Liver (tissue), 9 donors: ENCODE measurements around the gene SPRR2E. TPM values are rescaled to one million over a fixed set of nuclear protein-coding genes. Genes with fewer than 3 reads are reported as not detected.

Experiments used
- DNase-seq: peaks from one replicate; pipeline ENCODE4 v3.0.0-alpha.2; 2017; ENCODE audit warnings: low spot score
- H3K27ac ChIP-seq, 2 donors: one replicate each; pipeline ENCODE4 v1.7.0; 2013; ENCODE audit warnings: inconsistent platforms in 2 of 2, low read length in 2 of 2, control low read depth in 1 of 2, low read depth in 1 of 2, mild to moderate bottlenecking in 1 of 2
- H3K27me3 ChIP-seq, 4 donors: one replicate each; pipeline versions ENCODE4 v1.6.1 to v1.7.0; 2013; ENCODE audit warnings: low read length in 3 of 4, inconsistent platforms in 1 of 4, mild to moderate bottlenecking in 1 of 4, moderate library complexity in 1 of 4; ENCODE audit not compliant: control insufficient read depth in 4 of 4, insufficient read depth in 4 of 4
- H3K36me3 ChIP-seq, 4 donors: one replicate each; pipeline versions ENCODE4 v1.6.1 to v1.7.0; 2013; ENCODE audit warnings: low read length in 3 of 4, mild to moderate bottlenecking in 3 of 4, low read depth in 1 of 4, moderate library complexity in 1 of 4; ENCODE audit not compliant: control insufficient read depth in 4 of 4, insufficient read depth in 3 of 4
- H3K4me1 ChIP-seq, 4 donors: one replicate each; pipeline versions ENCODE4 v1.6.1 to v1.7.0; 2013; ENCODE audit warnings: low read length in 3 of 4, mild to moderate bottlenecking in 3 of 4, moderate library complexity in 1 of 4; ENCODE audit not compliant: control insufficient read depth in 4 of 4, insufficient read depth in 4 of 4
- H3K4me3 ChIP-seq, 3 donors: one replicate each; pipeline versions ENCODE4 v1.6.1 to v1.7.0; 2013; ENCODE audit warnings: low read length in 3 of 3, control low read depth in 1 of 3, low read depth in 1 of 3, mild to moderate bottlenecking in 1 of 3
- H3K9ac ChIP-seq, 2 donors: one replicate each; pipeline ENCODE4 v1.7.0; 2013; ENCODE audit warnings: low read length in 2 of 2, mild to moderate bottlenecking in 2 of 2, moderate library complexity in 2 of 2, control low read depth in 1 of 2, low read depth in 1 of 2
- H3K9me3 ChIP-seq, 4 donors: one replicate each; pipeline versions ENCODE4 v1.6.1 to v1.7.0; 2013; ENCODE audit warnings: low read length in 3 of 4; ENCODE audit not compliant: control insufficient read depth in 4 of 4
- EGR1 ChIP-seq, 2 donors: IDR thresholded peaks; 2 replicates each; pipeline ENCODE4 v1.6.1; 2016 to 2018; ENCODE audit warnings: antibody characterized with exemption in 2 of 2, low read depth in 2 of 2
- FOXA1 ChIP-seq: IDR thresholded peaks from 2 replicates; pipeline ENCODE4 v1.6.1; 2016; ENCODE audit warnings: antibody characterized with exemption
- FOXA2 ChIP-seq: IDR thresholded peaks from 2 replicates; pipeline ENCODE4 v1.6.1; 2016; ENCODE audit warnings: antibody characterized with exemption
- GABPA ChIP-seq, 2 donors: IDR thresholded peaks in 1 of 2; conservative IDR thresholded peaks in 1 of 2; 2 replicates each; pipeline ENCODE4 v1.6.1; 2016; ENCODE audit warnings: antibody characterized with exemption in 2 of 2, mild to moderate bottlenecking in 1 of 2, moderate library complexity in 1 of 2
- HNF4A ChIP-seq, 2 donors: conservative IDR thresholded peaks; 2 replicates each; pipeline ENCODE4 v1.6.1; 2016; ENCODE audit warnings: antibody characterized with exemption in 2 of 2, mild to moderate bottlenecking in 2 of 2
- HNF4G ChIP-seq: IDR thresholded peaks from 2 replicates; pipeline ENCODE4 v1.6.1; 2016; ENCODE audit warnings: antibody characterized with exemption
- JUND ChIP-seq, 2 donors: IDR thresholded peaks; 2 replicates each; pipeline ENCODE4 v1.6.1; 2016; ENCODE audit warnings: antibody characterized with exemption in 2 of 2
- NR2F2 ChIP-seq: IDR thresholded peaks from 2 replicates; pipeline ENCODE4 v1.6.1; 2016; ENCODE audit warnings: antibody characterized with exemption
- RAD21 ChIP-seq, 2 donors: IDR thresholded peaks; 2 replicates each; pipeline ENCODE4 v1.6.1; 2016; ENCODE audit warnings: antibody characterized with exemption in 2 of 2, mild to moderate bottlenecking in 2 of 2
- RXRA ChIP-seq, 2 donors: IDR thresholded peaks; 2 replicates each; pipeline ENCODE4 v1.6.1; 2017 to 2018; ENCODE audit warnings: antibody characterized with exemption in 2 of 2, mild to moderate bottlenecking in 1 of 2
- SP1 ChIP-seq: IDR thresholded peaks from 2 replicates; pipeline ENCODE4 v1.6.1; 2018; ENCODE audit warnings: antibody characterized with exemption, mild to moderate bottlenecking
- TAF1 ChIP-seq: conservative IDR thresholded peaks from 2 replicates; pipeline ENCODE4 v1.6.1; 2016; ENCODE audit warnings: antibody characterized with exemption, mild to moderate bottlenecking
- YY1 ChIP-seq: IDR thresholded peaks from 2 replicates; pipeline ENCODE4 v1.6.1; 2016; ENCODE audit warnings: antibody characterized with exemption, mild to moderate bottlenecking
- whole genome bisulfite sequencing: extraction: QIAGEN DNeasy Blood & Tissue Kit; methylation state at CpG from one replicate; pipeline ENCODE4 v1.1.7; 2013; 5-methylcytosine and 5-hydroxymethylcytosine counted together
- polyA plus RNA-seq, 2 donors: library from polyadenylated mRNA; stranded (reverse) in 1 of 2; unstranded in 1 of 2; fragments of 200-250 nt in 1 of 2; fragments of >200 nt in 1 of 2; fragmentation: Nextera tagmentation in 1 of 2; extraction: Ambion mirVana in 1 of 2; gene quantifications; one replicate each; pipeline versions ENCODE4 v1.2.1 to v1.2.3, GENCODE V29; 2013 to 2015
- total RNA-seq, 2 donors: library from RNA; depleted of rRNA; stranded (reverse); fragments of >200 nt; gene quantifications; one replicate each; pipeline ENCODE4 v1.2.3, GENCODE V29; 2014
- TF ChIP-seq, protein P1 (sequence below): fragments of 150-350 bp; IDR thresholded peaks from 2 replicates; pipeline ENCODE4 v1.5.1; 2017; ENCODE audit warnings: improper control_type of control experiment, low read depth, low read length; ENCODE audit not compliant: missing input control
- TF ChIP-seq, protein P2 (sequence below): IDR thresholded peaks from 2 replicates; pipeline ENCODE4 v1.6.1; 2016; ENCODE audit warnings: antibody characterized with exemption
- TF ChIP-seq, protein P3 (sequence below): IDR thresholded peaks from 2 replicates; pipeline ENCODE4 v1.6.1; 2016; ENCODE audit warnings: antibody characterized with exemption, mild to moderate bottlenecking
- TF ChIP-seq, protein P4 (sequence below): IDR thresholded peaks from 2 replicates; pipeline ENCODE4 v1.6.1; 2016; ENCODE audit warnings: antibody characterized with exemption
- TF ChIP-seq, protein P5 (sequence below): IDR thresholded peaks from 2 replicates; pipeline ENCODE4 v1.6.1; 2016; ENCODE audit warnings: antibody characterized with exemption
- donor health status: healthy.
- donor health status: healthy.
- donor health status: healthy.
- donor health status: healthy.
- donor health status: healthy.

Gene SPRR2E
- total and polyA plus RNA-seq, 4 donors, result not detected

DNA sequence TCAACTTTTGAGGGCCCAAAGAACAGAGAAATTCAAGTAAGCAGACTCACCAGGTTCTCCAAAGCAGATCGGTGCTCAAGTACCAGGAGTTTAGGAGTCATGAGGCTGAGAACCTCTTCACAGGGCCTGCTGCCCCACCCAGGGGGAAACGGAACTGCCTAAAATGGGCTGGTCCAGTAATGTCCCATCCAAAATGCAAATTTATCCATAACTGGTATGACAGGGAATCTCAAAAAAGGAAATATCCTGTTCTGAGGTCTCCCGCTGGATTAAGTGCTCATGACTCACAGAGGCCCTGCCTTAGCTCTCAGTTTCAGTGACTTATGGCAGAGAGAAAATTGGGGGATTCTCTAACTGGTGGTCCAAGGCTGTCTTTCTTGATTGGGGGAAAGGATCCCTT lies 47.1 kb upstream of the SPRR2E start (continued):
- no peak for TF ChIP-seq GABPA (IDR thresholded peaks at IDR 0.05 in 1 of 2, conservative IDR thresholded peaks at IDR 0.05 in 1 of 2)

DNA sequence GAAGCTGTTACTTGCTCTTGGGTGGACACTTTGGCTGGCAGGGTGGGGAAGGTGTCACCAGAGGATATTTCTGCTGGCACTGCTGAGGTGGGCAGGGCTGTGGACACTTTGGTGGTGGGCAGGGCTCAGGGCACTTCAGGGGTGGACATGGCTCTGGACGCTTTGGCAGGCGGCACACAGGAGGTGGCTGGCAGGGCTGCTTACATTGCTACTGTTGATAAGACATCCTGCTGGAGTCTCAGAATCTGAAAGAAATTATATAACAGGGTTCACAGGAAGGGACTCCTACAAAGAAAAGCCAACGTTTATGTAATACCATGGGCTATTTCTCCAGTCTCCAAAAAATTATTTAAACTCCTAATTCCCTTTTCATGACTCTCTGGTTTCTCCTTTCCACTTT lies 46.2 kb upstream of the SPRR2E start:
- Histone ChIP-seq H3K9ac (no peak overlapping the region), H3K4me1 (no peaks in the 10 kb centered on the region), H3K27ac (no peak overlapping the region), H3K9me3 (no peaks in the 10 kb centered on the region), H3K36me3 (no peaks in the 10 kb centered on the region), H3K27me3 (peaks cover 0 to 6% (median 0%) of the 10 kb centered on the region in 4 donors), H3K4me3 (no peak overlapping the region)
- TF ChIP-seq, protein P1, sequence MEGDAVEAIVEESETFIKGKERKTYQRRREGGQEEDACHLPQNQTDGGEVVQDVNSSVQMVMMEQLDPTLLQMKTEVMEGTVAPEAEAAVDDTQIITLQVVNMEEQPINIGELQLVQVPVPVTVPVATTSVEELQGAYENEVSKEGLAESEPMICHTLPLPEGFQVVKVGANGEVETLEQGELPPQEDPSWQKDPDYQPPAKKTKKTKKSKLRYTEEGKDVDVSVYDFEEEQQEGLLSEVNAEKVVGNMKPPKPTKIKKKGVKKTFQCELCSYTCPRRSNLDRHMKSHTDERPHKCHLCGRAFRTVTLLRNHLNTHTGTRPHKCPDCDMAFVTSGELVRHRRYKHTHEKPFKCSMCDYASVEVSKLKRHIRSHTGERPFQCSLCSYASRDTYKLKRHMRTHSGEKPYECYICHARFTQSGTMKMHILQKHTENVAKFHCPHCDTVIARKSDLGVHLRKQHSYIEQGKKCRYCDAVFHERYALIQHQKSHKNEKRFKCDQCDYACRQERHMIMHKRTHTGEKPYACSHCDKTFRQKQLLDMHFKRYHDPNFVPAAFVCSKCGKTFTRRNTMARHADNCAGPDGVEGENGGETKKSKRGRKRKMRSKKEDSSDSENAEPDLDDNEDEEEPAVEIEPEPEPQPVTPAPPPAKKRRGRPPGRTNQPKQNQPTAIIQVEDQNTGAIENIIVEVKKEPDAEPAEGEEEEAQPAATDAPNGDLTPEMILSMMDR, result no peak
- TF ChIP-seq EGR1 (IDR thresholded peaks at IDR 0.05; ENCODE audit: low read depth in 2 of 2) (no peak), TAF1 (no peak), FOXA1 (no peak), HNF4A (conservative IDR thresholded peaks at IDR 0.05) (no peak), JUND (IDR thresholded peaks at IDR 0.05) (no peak), YY1 (no peak), SP1 (no peak), NR2F2 (no peak), RXRA (IDR thresholded peaks at IDR 0.05) (no peak), RAD21 (IDR thresholded peaks at IDR 0.05) (no peak), FOXA2 (no peak), GABPA (IDR thresholded peaks at IDR 0.05 in 1 of 2, conservative IDR thresholded peaks at IDR 0.05 in 1 of 2) (no peak), HNF4G (no peak)
- TF ChIP-seq, protein P2, sequence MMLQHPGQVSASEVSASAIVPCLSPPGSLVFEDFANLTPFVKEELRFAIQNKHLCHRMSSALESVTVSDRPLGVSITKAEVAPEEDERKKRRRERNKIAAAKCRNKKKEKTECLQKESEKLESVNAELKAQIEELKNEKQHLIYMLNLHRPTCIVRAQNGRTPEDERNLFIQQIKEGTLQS, result no peak
- TF ChIP-seq, protein P3, sequence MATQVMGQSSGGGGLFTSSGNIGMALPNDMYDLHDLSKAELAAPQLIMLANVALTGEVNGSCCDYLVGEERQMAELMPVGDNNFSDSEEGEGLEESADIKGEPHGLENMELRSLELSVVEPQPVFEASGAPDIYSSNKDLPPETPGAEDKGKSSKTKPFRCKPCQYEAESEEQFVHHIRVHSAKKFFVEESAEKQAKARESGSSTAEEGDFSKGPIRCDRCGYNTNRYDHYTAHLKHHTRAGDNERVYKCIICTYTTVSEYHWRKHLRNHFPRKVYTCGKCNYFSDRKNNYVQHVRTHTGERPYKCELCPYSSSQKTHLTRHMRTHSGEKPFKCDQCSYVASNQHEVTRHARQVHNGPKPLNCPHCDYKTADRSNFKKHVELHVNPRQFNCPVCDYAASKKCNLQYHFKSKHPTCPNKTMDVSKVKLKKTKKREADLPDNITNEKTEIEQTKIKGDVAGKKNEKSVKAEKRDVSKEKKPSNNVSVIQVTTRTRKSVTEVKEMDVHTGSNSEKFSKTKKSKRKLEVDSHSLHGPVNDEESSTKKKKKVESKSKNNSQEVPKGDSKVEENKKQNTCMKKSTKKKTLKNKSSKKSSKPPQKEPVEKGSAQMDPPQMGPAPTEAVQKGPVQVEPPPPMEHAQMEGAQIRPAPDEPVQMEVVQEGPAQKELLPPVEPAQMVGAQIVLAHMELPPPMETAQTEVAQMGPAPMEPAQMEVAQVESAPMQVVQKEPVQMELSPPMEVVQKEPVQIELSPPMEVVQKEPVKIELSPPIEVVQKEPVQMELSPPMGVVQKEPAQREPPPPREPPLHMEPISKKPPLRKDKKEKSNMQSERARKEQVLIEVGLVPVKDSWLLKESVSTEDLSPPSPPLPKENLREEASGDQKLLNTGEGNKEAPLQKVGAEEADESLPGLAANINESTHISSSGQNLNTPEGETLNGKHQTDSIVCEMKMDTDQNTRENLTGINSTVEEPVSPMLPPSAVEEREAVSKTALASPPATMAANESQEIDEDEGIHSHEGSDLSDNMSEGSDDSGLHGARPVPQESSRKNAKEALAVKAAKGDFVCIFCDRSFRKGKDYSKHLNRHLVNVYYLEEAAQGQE, result no peak
- TF ChIP-seq, protein P4, sequence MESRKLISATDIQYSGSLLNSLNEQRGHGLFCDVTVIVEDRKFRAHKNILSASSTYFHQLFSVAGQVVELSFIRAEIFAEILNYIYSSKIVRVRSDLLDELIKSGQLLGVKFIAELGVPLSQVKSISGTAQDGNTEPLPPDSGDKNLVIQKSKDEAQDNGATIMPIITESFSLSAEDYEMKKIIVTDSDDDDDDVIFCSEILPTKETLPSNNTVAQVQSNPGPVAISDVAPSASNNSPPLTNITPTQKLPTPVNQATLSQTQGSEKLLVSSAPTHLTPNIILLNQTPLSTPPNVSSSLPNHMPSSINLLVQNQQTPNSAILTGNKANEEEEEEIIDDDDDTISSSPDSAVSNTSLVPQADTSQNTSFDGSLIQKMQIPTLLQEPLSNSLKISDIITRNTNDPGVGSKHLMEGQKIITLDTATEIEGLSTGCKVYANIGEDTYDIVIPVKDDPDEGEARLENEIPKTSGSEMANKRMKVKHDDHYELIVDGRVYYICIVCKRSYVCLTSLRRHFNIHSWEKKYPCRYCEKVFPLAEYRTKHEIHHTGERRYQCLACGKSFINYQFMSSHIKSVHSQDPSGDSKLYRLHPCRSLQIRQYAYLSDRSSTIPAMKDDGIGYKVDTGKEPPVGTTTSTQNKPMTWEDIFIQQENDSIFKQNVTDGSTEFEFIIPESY, result no peak
- TF ChIP-seq, protein P5, sequence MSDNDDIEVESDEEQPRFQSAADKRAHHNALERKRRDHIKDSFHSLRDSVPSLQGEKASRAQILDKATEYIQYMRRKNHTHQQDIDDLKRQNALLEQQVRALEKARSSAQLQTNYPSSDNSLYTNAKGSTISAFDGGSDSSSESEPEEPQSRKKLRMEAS, result no peak
- DNase-seq, result no peak
- WGBS, result 67% methylated on average over 3 of the region's 3 CpGs
